ENCODE measurements around the gene PPP1R14C.

DNA sequence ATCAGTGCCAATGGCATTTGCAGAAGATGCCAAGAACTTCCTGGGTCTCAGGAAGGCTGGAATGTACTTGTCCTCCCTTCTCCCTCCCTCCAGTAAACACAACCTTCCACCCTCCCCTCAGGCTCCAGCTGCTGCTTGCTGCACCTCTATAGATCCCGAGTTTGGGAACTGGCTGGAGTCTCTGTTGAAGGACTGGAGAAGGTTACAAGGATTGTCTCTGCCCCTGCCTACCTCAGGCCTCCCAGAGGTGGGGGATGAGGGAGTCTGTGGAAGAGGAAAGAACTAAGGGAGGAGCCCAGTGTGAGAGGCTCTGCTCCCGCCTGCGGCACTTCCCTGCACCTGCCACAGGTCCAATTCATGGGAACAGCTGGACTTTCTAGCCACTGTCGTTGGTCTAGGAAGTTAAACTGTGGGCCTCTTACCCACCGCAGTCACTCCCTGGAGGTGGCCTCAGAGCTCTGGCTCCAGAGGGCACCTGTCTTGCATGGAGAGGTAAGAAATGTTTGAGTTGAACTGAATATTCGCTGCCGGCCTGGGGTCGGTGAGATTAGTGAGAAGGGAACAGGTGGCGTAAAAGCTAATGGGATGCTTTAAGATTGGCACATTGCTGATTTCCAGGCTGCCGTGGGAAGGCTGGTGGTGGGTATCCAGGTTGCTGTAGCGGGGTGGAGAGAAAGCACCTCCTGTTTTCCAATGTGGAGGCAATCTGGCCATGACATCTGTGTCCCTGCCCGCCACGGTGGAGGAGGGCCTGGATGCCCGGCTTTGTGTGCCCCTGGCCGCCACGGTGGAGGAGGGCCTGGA is 54.3 kb downstream of the PPP1R14C start:
- TF ChIP-seq, protein P1, sequence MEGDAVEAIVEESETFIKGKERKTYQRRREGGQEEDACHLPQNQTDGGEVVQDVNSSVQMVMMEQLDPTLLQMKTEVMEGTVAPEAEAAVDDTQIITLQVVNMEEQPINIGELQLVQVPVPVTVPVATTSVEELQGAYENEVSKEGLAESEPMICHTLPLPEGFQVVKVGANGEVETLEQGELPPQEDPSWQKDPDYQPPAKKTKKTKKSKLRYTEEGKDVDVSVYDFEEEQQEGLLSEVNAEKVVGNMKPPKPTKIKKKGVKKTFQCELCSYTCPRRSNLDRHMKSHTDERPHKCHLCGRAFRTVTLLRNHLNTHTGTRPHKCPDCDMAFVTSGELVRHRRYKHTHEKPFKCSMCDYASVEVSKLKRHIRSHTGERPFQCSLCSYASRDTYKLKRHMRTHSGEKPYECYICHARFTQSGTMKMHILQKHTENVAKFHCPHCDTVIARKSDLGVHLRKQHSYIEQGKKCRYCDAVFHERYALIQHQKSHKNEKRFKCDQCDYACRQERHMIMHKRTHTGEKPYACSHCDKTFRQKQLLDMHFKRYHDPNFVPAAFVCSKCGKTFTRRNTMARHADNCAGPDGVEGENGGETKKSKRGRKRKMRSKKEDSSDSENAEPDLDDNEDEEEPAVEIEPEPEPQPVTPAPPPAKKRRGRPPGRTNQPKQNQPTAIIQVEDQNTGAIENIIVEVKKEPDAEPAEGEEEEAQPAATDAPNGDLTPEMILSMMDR (IDR thresholded peaks at IDR 0.05) = peak in 1 of 6 experiments; percentile 12
- no peak for TF ChIP-seq POLR2A (IDR thresholded peaks at IDR 0.05)
- no peak for TF ChIP-seq EP300 (IDR thresholded peaks at IDR 0.05)
